SU-DHL-6 (cell line): ENCODE results near the gene UBE2J2.
A peak's percentile ranks its signal among the peaks of the same experiment; 100 is the strongest.

ENCODE experiments used
- H2AFZ ChIP-seq: fragments of 200-600 bp; sonication (generic); 2 replicates; pipeline ENCODE4 v1.6.1; 2014; ENCODE audit warnings: low read depth, mild to moderate bottlenecking, moderate library complexity, mixed read lengths, antibody characterized with exemption, low read length; ENCODE audit not compliant: severe bottlenecking
- H3F3A ChIP-seq: fragments of 200-600 bp; shearing (Covaris generic); 2 replicates; pipeline ENCODE4 v1.6.0; 2016; ENCODE audit warnings: antibody characterized with exemption, mild to moderate bottlenecking; ENCODE audit not compliant: insufficient read depth
- H3K27ac ChIP-seq: fragments of 200-600 bp; sonication (generic); 2 replicates; pipeline ENCODE4 v1.5.1; 2016; ENCODE audit warnings: low read depth, mild to moderate bottlenecking, low read length, moderate library complexity, mixed read lengths
- H3K27me3 ChIP-seq: fragments of 200-600 bp; sonication (generic), shearing (Covaris generic); 2 replicates; pipeline ENCODE4 v1.6.0; 2014; ENCODE audit warnings: mild to moderate bottlenecking, low read length
- H3K36me3 ChIP-seq: fragments of 200-600 bp; sonication (generic); 2 replicates; pipeline ENCODE4 v1.6.1; 2014; ENCODE audit warnings: mild to moderate bottlenecking, low read length, mixed read lengths
- H3K4me2 ChIP-seq: fragments of 300-600, 200-600 bp; shearing (Covaris generic), sonication (generic); 2 replicates; pipeline ENCODE4 v1.6.0; 2014; ENCODE audit warnings: low read length, low read depth, mild to moderate bottlenecking; ENCODE audit not compliant: poor library complexity, severe bottlenecking
- H3K4me3 ChIP-seq: fragments of 200-600 bp; sonication (generic); 2 replicates; pipeline ENCODE4 v1.5.1; 2014; ENCODE audit warnings: antibody characterized with exemption, low read length, mild to moderate bottlenecking, mixed read lengths; ENCODE audit not compliant: insufficient read depth, poor library complexity, severe bottlenecking
- H3K79me2 ChIP-seq: fragments of 200-600 bp; sonication (generic); 2 replicates; pipeline ENCODE4 v1.6.1; 2014; ENCODE audit warnings: mild to moderate bottlenecking, low read length, moderate library complexity; ENCODE audit not compliant: insufficient read depth
- H3K9ac ChIP-seq: fragments of 200-600 bp; sonication (generic); 2 replicates; pipeline ENCODE4 v1.7.0; 2014; ENCODE audit warnings: mild to moderate bottlenecking, low read length
- H3K9me2 ChIP-seq: fragments of 200-600 bp; sonication (generic); replicated peaks from 2 replicates; pipeline ENCODE4 v1.6.1; 2014; ENCODE audit warnings: low read length; ENCODE audit not compliant: insufficient read depth
- H3K9me3 ChIP-seq: fragments of 200-600 bp; sonication (generic); 2 replicates; pipeline ENCODE4 v1.6.1; 2014; ENCODE audit warnings: low read length, mixed read lengths; ENCODE audit not compliant: insufficient read depth
- H4K20me1 ChIP-seq: fragments of 200-600 bp; sonication (generic); 2 replicates; pipeline ENCODE4 v1.6.1; 2014; ENCODE audit warnings: low read depth, mild to moderate bottlenecking, antibody characterized with exemption, low read length, moderate library complexity, mixed read lengths
- EZH2phosphoT487 ChIP-seq: fragments of 200-600 bp; sonication (generic), shearing (Covaris generic); conservative IDR thresholded peaks from 2 replicates; pipeline ENCODE4 v1.6.1; 2018; ENCODE audit warnings: mild to moderate bottlenecking, antibody characterized with exemption, low read length, moderate library complexity, mixed read lengths
- TF ChIP-seq, protein P1 (sequence below): fragments of 200-600 bp; sonication (generic); IDR thresholded peaks from one replicate; pipeline ENCODE4 v1.5.1; 2017; ENCODE audit warnings: antibody characterized with exemption, mild to moderate bottlenecking, low read length, moderate library complexity; ENCODE audit not compliant: insufficient read depth, poor library complexity, severe bottlenecking

Gene UBE2J2

DNA sequence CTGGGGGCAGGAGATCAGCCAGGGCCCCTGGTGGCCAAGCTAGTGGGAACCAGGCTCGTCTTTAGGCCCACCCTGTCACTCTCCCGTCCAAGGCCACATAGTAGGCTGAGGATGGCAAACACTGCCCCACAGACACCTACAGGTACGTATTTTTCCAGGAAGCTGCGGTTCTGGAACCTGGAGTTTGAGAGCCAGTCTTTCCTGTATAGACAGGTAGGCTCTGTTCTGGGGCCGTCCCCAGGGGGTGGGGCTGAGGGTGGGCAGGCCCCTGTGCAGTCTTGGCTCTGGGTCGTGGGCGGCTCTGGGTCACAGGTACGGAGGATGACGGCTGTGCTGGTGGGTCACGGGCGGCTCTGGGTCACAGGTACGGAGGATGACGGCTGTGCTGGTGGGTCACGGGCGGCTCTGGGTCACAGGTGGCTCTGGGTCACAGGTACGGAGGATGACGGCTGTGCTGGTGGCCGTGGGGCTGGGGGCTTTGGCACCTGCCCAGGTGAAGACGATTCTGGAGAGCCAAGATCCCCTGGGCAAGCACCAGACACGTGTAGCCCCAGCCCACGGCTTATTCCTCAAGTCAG is 36.9 kb upstream of the UBE2J2 start:
- peak overlapping the region; percentile 99 for H3K9ac ChIP-seq
- H4K20me1 ChIP-seq: no peaks in the 10 kb centered on the region
- no peak overlapping the region for H3K27ac ChIP-seq

DNA sequence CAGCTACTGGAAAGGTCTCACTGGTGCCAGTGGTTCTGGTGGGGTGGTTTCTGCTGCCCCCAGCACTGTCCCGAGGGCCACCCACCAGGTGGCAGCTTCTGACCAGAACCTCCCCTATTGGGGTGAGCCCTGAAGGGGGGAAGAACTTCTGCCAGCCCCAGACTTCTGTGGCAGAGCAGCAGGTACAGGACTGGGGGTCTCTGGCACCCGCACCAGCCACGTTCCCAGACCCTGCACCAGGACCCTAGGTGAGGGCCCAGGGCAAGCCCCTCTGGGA is 36.4 kb upstream of the UBE2J2 start:
- Histone ChIP-seq H4K20me1 (no peaks in the 10 kb centered on the region), H3K36me3 (no peaks in the 10 kb centered on the region), H3K9me2 (no peaks in the 10 kb centered on the region), H3K27me3 (no peaks in the 10 kb centered on the region), H2AFZ (no peak overlapping the region), H3K9ac (peak overlapping the region; percentile 99), H3F3A (no peaks in the 10 kb centered on the region; the same call in 1 of the 2 replicates), H3K79me2 (peaks cover 12% of the 10 kb centered on the region), H3K9me3 (no peaks in the 10 kb centered on the region), H3K4me3 (peak overlapping the region; percentile 84), H3K27ac (peak overlapping the region; percentile 75; the same call in 1 of the 2 replicates), H3K4me2 (peak overlapping the region; percentile 68)
- TF ChIP-seq, protein P1, sequence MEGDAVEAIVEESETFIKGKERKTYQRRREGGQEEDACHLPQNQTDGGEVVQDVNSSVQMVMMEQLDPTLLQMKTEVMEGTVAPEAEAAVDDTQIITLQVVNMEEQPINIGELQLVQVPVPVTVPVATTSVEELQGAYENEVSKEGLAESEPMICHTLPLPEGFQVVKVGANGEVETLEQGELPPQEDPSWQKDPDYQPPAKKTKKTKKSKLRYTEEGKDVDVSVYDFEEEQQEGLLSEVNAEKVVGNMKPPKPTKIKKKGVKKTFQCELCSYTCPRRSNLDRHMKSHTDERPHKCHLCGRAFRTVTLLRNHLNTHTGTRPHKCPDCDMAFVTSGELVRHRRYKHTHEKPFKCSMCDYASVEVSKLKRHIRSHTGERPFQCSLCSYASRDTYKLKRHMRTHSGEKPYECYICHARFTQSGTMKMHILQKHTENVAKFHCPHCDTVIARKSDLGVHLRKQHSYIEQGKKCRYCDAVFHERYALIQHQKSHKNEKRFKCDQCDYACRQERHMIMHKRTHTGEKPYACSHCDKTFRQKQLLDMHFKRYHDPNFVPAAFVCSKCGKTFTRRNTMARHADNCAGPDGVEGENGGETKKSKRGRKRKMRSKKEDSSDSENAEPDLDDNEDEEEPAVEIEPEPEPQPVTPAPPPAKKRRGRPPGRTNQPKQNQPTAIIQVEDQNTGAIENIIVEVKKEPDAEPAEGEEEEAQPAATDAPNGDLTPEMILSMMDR: no peak
- no peak for TF ChIP-seq EZH2phosphoT487

More for the DNA sequence above, 36.9 kb upstream of the UBE2J2 start:
- TF ChIP-seq, protein P1: no peak
- no peak for TF ChIP-seq EZH2phosphoT487
- Histone ChIP-seq H3F3A (no peaks in the 10 kb centered on the region; the same call in 1 of the 2 replicates), H3K4me3 (no peak overlapping the region), H3K9me3 (no peaks in the 10 kb centered on the region), H3K79me2 (peaks cover 12% of the 10 kb centered on the region), H3K27me3 (no peaks in the 10 kb centered on the region), H3K9me2 (no peaks in the 10 kb centered on the region), H2AFZ (no peak overlapping the region), H3K36me3 (no peaks in the 10 kb centered on the region), H3K4me2 (no peak overlapping the region)

DNA sequence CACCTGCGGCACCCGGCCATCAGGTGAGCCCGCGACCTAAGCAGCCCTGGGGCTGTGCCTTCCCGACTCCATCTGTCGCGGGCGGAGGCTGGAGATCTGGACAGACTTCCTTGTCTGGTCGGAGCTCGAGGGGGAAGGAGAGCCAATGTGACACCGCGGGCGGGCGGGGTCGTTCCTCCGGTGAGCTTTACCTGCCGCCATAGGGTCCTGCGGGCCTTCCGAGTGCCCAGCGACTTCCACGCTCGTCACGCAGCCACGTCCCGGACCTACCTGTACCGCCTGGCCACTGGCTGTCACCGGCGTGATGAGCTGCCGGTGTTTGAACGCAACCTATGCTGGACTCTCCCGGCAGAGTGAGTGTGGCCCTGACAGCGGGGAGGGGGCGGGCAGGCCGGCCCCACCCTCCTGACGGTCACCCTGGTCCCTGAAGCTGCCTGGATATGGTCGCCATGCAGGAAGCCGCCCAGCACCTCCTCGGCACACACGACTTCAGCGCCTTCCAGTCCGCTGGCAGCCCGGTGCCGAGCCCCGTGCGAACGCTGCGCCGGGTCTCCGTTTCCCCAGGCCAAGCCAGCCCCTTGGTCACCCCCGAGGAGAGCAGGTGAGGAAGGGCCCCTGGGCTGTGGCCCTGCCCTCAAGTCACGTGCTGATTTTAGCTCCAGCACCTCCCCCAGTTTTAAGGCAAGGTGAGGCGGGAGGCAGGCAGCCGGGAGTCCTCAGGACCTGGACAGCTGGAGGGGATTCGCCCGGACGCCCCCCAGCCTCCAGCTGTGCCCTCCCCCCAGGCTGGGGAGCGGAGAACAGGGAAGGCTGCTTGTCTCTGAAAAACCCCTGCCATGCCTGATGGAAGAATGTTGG is 35.8 kb upstream of the UBE2J2 start:
- Histone ChIP-seq H3K79me2 (peaks cover 12% of the 10 kb centered on the region), H3K27ac (peak overlapping the region; percentile 75), H3K9me2 (no peaks in the 10 kb centered on the region), H3K4me2 (peak overlapping the region; percentile 68), H2AFZ (no peak overlapping the region), H4K20me1 (no peaks in the 10 kb centered on the region), H3K4me3 (peak overlapping the region; percentile 84), H3F3A (no peaks in the 10 kb centered on the region; the same call in 1 of the 2 replicates), H3K27me3 (no peaks in the 10 kb centered on the region), H3K9me3 (no peaks in the 10 kb centered on the region), H3K9ac (peak overlapping the region; percentile 99), H3K36me3 (no peaks in the 10 kb centered on the region)
- TF ChIP-seq EZH2phosphoT487: no peak
- TF ChIP-seq, protein P1: no peak
